HG03565 (cell line): ENCODE results near the gene EIF1AD.

ENCODE experiments used
- ATAC-seq: cut with Tn5 transposase; IDR thresholded peaks from one replicate; pipeline ENCODE4 v1.9.1; 2021; ENCODE audit warnings: mild to moderate bottlenecking, moderate library complexity; ENCODE audit not compliant: unreplicated experiment

The EIF1AD gene

DNA sequence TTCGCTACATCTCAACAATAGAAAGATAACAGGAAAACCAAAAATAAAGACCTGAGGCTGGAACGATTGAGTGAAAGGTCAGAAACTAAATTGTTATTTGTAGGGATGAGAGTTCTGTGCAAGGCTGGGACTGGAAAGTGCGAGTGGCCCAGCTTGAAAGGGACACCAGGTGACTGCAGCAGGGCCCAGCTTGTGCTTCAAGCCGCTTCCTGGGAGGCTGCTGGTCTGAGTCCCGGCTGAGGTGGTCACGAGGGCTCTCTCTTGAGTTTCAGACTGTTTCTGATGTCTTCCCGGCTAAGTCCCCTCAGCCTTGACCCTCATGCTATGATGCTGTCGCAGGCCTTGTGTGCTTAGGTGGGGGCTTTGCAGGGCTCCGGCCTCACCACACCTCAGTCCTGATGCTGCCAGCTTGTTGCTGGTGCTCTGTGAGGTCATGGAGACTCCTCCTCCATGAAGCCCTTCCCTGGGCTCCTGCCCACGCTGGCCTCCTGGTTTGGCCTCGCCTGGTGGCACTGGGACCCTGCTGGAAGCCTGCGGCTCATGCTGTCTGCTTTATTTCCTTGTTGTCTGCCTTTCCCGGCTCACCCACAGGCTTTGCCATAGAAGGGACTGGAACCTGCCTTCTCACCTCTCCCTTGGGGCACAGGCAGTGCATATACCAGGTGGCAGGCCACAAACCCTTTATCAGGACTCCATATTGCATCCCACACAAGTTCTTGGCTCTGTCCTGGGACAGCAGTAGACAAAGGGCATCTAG lies 4.4 kb upstream of the EIF1AD start:
- no peak for ATAC-seq

DNA sequence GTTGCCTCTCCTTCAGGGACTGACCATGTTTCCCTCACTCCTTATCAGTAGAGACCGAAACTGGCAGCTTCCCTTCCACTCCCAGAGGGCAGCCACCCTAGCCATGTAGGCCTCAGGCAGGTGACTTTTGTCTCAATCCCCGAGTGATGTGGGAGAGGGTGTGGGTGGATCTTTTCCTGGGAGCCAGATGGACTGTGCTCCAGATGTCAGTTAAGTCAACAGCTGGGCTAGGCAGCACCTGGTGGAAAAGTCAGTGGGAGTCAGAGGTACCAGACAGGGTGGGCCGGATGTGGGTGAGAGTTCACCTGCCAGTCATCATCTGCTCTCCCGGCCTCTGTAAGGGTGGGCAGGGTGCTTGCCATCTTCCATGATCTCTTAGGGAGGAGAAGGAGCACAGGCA lies 2.2 kb upstream of the EIF1AD start:
- ATAC-seq: no peak

DNA sequence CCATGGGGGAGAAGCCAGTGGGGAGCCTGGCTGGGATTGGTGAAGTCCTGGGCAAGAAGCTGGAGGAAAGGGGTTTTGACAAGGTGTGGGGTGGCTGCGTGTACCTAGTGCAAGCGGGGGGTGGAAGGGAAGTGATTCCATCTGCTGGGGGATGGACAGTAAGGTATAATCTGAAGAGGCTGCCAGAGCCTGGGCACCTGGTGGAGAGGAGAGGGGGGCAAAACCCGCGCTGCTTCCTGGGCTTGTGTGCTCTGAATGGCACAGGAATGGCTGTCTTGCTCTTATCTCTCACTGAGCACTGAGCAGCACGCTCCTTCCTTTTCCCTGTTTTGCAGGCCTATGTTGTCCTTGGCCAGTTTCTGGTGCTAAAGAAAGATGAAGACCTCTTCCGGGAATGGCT lies 1.3 kb upstream of the EIF1AD start:
- no peak for ATAC-seq

DNA sequence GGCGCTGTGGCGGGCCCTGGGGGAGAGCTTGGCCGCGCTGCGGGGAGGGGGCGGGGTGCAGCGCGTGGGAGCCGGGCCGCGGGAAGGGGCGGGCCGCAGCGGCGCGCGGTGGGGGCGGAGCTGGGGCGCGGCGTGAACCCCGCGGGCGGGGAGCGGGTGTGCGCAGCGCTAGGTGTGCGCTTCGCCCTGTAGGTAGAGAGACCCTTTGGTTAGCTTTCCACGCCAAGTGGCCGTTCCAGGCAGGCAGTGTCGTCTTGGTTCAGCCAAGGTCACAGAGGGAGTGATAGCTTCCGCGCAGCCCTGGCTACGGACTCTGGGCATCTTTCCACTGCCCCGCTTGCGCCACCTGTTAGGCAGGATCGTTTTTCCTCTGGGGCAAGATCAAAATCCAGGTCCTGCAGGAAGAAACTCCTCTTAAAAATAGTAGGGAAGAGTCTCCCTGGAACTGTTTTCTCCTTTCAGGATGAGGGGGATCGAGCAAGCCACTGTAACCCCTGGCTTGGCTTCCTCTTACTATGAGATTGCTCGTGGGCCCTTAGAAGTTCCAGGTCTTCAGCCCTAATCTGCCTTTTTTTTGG lies 780 bp upstream of the EIF1AD start:
- peak; percentile 42 for ATAC-seq

GRCh38 chr11:65997286-65997685 lies 4.7 kb downstream of the EIF1AD start:
- no peak for ATAC-seq

DNA sequence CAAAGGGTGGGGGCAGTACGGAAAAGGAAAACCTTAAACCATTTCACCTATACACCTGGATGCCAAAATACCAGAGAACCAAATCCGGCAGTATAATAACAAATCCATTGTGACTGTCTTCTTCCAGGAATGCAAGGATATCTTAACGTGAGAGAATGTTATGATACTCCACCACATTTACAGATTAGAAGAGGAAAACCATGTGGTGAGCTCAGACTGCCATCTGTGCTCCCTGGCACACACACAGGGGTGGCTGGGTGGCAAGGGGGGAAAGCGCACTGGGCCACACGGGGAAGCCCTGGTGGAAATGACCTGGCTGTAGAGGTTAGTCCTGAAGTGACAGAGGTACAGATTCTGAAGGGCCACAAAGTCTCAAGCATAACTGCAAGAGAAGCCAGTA lies 9.9 kb downstream of the EIF1AD start:
- no peak for ATAC-seq

GRCh38 chr11:65988791-65989592 lies 13.0 kb downstream of the EIF1AD start:
- ATAC-seq: peak; percentile 95

- no peak for ATAC-seq
Observed at GRCh38 chr11:65987336-65987735, 14.6 kb downstream of the EIF1AD start.

DNA sequence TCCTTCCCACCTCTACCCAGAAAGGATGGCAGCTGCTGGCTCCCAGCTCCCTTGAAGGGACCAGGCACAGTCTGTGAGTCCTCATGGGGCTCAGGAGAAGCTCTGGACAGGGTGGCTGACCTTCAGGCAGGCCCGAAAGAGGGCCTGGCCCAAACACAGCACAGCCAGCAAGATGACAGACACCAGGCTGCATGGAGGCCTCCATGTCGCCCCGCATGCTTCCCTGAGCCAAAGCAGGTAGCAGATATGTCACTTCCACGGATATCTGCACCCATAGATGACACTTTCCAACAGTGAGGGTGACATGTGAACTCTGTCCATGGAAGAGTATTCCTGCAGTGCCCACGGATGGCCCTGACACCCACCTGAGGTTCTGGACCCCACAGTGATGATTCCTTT lies 18.4 kb downstream of the EIF1AD start:
- ATAC-seq: no peak

- no peak for ATAC-seq
Observed at GRCh38 chr11:65982824-65983588, 19.0 kb downstream of the EIF1AD start.

DNA sequence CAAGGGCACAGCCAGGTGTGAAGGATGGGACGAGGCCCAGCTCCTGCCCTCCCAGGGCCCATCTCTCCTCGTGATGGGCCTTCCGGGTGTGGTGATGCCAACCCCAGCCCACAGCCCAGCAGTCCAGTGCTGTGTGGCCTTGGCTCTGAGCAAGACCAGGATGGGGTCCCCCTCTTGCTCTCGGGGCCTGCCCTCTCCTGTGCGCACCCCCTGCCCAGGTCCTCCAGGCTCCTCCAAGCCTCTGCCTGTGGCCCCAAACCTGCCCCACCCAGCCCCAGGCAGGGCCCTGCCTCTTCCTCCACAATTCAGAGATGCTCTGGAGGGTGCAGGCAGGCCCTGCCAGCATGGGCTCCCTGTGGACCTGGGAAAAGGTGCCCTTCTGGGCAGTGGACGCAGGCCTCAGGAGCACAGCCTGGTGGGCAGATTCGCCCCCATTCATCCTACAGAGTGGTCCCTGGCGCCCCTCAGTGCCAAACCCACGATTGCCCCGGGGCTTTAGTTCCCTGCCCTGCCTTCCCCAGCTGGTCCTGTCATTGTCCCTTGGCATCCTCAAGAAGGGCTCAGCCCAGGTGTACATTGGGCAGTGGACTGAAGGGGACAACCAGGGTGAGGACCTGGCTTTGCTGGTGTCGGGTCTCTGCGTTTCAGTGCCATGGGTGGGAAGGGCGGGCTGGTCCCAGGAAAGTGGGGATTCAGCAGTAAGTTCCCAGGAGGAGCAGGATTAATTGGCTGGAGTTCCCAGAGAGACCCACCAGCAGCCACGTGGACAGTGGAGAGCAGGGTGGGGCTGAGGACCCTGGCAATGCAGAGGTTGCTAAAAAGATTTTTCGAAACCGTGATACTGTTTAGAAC lies 19.8 kb downstream of the EIF1AD start:
- ATAC-seq: no peak

- no peak for ATAC-seq
Observed at GRCh38 chr11:65981101-65981740, 20.7 kb downstream of the EIF1AD start.

DNA sequence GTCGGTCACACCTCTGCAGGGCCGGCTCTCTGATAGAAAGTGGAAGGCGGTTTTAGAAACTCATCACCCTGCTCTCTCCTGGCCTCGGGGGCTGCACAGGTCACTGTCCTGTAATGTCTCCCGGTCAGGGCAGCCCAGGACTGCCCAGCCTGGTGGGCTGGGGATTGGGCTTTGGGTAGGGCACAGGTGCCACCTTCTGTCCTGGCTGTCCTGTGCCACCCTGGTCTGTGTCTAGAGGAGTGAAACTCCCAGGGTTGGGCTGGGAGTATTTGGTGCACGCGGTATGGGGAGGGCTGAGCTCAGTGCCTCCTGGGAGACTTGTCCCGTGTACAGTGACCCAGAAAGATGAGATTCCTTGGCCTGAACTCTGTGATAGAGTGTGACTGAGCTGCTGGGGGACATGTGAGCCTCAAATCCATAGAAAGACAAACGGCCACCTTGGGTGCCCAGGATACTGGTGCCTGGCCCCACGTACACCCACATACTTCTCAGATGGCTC lies 22.6 kb downstream of the EIF1AD start:
- no peak for ATAC-seq

DNA sequence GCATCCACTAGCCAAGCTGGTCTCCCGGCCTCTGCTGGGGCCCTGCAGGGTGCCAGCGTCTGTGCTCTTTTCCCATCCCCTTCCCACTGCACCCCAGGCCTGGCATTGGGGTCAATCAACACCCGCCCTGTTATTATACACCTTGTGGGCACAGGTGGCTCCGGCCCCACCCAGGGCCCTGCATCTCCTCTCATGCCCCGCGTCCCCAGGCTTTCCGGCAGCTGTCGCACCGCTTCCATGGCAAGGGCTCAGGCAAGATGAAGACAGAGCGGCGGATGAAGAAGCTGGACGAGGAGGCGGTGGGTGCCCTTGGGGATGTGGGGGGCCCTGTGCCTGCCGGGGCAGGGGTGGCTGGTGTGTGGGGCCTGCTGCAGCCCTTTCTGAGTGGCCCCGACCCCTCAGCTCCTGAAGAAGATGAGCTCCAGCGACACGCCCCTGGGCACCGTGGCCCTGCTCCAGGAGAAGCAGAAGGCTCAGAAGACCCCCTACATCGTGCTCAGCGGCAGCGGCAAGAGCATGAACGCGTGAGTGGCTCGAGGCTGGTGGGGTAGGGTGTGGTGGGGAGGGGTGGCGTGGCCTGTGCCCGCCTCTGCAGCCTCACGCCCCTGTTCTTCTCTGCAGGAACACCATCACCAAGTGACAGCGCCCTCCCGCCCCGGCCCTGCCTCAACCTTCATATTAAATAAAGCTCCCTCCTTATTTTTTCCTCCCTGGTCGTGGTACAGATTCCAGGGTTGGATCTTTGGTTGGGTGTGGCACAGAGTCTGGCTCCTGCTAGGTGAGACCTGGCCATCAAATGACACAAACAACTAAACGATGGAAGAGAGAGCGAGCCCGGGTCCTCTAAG lies 23.3 kb downstream of the EIF1AD start:
- no peak for ATAC-seq

DNA sequence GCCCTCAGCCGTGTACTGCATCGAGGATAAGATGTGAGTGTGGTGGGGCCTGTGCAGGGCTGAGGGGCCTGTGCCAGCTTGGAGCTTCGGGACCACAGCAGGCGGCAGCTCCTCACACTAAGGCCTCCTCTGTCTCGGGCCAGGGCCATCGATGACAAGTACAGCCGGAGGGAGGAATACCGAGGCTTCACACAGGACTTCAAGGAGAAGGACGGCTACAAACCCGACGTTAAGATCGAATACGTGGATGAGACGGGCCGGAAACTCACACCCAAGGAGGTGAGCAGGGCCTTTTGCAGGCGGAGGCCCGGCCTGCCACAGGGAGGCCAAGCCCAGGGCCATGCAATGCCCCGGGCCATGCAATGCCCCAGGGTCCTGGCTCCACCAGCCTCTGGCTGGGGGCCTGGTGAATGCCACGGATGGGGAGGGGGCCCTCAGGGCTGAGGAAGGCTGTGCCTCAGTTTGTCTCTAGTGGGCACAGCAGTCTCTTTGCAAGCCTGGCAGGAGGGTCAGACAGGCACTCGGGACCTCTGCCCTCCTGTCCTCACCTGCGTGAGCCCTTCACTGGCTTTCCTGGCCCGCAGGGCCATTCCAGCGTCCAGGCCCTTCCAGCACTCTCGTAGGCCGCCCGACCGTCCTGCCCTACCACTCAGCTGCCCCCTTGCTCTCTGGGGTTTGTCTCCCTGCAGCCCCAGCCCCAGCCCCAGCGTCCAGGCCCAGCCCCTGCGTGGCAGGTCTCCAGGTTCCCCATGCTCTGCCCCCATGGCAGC lies 24.2 kb downstream of the EIF1AD start:
- ATAC-seq: no peak

GRCh38 chr11:65976216-65977176 lies 25.5 kb downstream of the EIF1AD start:
- no peak for ATAC-seq

- no peak for ATAC-seq
Observed at GRCh38 chr11:65975771-65976170, 26.2 kb downstream of the EIF1AD start.
